ENCODE data around the gene EXD3. TPM values are rescaled to one million over a fixed set of nuclear protein-coding genes. Genes with fewer than 3 reads are reported as not detected.
"Not testable (repeated sequence)": the region's sequence is repeated elsewhere in the genome, so short reads cannot be mapped to it uniquely, and the experiment has no call there.

The EXD3 gene, protein sequence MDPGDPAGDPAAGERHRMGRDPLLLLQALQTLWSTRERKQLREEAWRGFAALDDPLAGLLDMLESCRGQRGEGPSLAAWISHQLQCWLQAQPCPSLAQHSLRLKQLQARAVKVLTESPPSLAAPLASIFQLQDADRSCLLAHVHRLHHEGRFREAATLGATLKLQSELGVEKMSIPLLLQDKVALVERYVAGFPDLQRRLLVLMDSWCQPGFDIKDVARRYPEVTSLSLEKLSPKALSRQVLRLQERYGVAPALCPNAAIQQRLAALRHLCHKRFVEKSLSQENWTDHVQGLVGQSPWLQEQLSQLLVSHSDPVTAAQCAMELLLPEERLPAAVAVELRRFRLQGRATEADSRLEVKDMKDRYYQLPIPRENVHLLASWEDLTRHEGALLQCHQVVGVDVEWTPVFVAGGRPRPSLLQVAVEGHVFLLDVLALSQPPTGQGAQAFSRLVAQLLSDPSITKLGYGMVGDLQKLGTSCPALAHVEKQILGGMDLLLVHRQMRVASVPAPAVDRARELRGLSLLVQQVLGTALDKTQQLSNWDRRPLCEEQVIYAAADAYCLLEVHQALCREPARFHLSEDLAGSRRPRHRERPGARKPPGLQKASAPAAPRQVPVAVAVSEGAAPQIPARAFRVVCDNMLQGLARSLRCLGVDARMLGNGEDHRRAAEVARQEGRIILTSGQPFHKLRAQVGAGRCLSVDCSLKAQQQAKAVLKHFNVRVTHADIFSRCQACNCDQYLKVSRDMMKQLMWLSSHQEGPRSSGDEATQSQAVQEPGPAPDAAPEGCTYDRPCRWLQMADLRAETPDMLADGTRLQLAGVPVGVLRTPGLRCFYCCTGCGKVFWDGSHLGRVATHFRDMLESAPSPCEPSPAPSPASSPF
- polyA plus RNA-seq (ENCODE audit: insufficient read length in 4 of 4): 10 to 100 TPM in 2 of 4 donors, 1 to 10 TPM in 2; 8.4 to 26.9 (median 11.4) TPM

GRCh38 chr9:137422604-137423513 lies at the start of gene EXD3, which contains the start of gene NOXA1:
TSS of gene EXD3 (minus strand) at chr9:137423162. CDS start at chr9:137395357, 27,805 bp downstream.
TSS of gene NOXA1 (plus strand) at chr9:137423393. CDS start at chr9:137423530, 137 bp downstream.
- peak; percentile 55 to 81 (median 79) for DNase-seq (ENCODE audit: low read depth in 4 of 4, low spot score in 3 of 4)

DNA sequence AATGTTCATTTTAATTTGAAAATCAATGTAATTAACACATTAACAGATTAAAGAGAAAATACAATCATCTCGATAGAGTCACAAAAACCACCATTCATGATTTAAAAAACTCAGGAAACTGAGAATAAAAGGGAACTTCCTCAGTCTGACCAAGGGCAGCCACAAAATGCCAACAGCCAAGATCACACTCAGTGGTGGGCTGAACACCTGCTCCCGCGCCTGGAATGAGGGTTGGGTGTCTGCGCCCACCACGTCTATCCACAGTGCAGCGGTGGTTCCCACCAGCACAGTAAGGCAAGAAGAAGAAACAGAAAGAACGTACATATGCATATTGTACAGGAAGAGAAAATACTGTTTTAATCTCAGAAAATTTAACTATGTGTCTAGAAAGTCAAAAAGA lies 47.8 kb upstream of the EXD3 start:
- DNase-seq (ENCODE audit: low read depth in 4 of 4, low spot score in 3 of 4): no peak

DNA sequence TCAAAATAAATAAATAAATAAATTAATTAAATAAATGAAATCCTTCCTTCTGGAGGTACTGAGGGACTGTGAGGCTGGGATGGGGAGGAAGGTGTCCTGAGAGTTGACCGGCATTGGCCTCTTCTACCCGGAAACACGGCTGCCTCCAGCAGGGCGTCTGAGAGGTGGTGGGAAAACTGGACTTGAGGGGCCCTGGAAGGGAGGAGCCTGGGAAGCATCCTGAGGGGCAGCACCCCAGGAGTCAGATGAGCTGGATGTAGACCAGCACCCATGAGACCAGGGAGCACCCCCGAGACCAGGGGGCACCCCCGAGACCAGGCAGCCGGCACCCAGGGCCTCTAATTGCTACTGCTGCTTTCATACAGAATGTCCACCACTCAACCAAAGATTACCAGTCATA lies 44.9 kb upstream of the EXD3 start:
- no peak for DNase-seq (ENCODE audit: low read depth in 4 of 4, low spot score in 3 of 4)

- DNase-seq (ENCODE audit: low read depth in 4 of 4, low spot score in 3 of 4): no peak
Observed at GRCh38 chr9:137467161-137467581, 44.2 kb upstream of the EXD3 start.

DNA sequence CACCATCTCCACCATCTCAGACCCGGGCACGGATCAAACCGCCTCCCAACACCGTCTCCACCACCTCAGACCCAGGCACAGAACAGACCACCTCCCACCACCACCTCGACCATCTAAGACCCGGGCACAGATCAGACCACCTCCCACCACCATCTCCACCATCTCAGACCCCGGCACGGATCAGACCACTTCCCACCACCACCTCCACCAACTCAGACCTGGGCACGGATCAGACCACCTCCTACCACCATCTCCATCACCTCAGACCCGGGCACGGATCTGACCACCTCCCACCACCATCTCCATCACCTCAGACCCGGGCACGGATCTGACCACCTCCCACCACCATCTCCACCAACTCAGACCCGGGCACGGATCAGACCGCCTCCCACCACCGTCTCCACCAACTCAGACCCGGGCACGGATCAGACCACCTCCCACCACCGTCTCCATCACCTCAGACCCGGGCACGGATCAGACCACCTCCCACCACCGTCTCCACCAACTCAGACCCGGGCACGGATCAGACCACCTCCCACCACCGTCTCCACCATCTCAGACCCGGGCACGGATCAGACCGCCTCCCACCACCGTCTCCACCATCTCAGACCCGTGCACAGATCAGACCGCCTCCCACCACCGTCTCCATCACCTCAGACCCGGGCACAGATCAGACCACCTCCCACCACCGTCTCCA lies 43.6 kb upstream of the EXD3 start:
- DNase-seq (ENCODE audit: low read depth in 4 of 4, low spot score in 3 of 4): not testable (repeated sequence)

DNA sequence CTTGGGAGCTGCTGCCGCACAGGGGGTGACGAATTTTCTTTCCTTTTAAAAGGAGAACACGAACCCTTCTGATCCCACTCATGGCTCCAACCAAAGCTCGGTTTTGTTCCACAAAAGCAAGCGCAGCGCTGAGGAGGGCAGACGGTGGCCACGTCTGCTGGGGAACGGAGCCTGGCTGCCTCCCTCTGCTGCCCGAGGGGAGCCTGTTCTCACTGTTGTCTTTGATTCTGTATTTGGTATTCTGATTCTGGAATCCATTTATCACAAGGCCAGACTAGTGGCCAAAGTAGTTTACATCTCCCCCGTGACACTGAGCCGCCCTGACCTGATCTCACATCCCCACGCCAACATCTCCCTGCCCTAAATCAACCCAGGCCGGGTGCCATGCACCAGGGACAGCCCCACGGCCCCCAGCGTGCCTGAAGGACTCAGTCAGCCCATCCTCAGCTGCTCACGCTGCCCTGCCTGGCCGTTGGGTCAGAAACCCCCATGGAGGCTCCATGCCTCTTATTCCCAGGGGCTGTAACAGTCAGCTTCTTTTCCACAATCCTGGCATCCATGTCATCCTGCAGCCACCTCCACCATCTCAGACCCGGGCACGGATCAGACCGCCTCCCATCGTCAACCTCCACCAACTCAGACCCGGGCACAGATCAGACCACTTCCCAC lies 42.9 kb upstream of the EXD3 start:
- DNase-seq (ENCODE audit: low read depth in 4 of 4, low spot score in 3 of 4): no peak

GRCh38 chr9:137465000-137465719 lies 42.2 kb upstream of the EXD3 start:
- DNase-seq (ENCODE audit: low read depth in 4 of 4, low spot score in 3 of 4): no peak

DNA sequence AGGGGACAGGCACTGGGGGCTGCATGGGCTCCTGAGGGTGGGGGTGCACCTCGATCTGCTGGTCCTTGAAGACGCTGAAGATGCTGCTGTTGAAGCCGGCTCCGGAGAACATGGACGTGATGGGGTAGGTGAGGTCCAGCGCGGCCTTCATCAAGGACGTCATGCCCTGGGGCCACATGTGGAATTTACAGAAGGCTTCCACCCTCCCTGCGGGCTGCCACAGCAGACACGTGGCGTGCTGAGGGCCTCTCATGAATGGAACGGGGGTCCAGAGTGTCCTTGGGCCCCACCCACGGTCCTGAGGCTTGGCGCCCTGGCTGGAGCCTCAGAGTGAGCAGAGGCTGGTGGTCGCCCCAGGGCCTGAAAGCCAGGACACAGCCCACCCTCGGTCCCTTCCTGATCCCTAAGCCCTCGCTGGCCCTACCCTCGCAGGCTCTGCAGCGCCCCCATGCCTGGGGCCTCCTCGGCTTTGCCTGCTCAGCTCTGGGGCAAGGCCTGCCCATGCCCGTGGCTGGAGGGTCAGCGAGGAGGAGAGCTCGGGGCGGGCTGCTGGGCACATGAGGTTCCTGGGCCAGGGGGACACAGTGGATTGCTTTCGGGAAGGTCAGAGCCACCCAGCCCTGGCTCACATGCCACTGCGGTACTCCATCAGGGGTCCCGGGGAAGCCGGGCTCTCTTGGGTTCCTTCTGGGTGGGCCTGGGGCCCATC lies 41.5 kb upstream of the EXD3 start:
- DNase-seq (ENCODE audit: low read depth in 4 of 4, low spot score in 3 of 4): no peak

DNA sequence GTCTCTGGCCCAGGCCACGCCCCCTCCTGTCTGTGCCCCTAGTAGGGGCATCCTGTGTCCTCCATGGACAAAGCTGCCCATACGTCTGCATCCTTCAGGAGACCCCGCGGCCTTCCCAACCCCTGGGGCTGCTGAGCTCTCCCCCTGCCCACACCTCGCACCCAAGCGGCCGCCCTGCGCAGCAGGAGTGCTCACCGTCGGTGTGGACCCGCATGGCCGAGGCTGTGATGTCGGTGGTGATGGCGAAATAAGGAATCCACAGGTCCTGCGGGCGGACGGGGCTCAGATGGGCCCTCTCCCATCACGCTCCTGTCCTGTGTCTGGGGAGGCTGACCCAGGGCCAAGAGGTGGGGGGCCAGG lies 40.9 kb upstream of the EXD3 start:
- DNase-seq (ENCODE audit: low read depth in 4 of 4, low spot score in 3 of 4): no peak

- DNase-seq (ENCODE audit: low read depth in 4 of 4, low spot score in 3 of 4): no peak
Observed at GRCh38 chr9:137462986-137463930, 40.3 kb upstream of the EXD3 start.

DNA sequence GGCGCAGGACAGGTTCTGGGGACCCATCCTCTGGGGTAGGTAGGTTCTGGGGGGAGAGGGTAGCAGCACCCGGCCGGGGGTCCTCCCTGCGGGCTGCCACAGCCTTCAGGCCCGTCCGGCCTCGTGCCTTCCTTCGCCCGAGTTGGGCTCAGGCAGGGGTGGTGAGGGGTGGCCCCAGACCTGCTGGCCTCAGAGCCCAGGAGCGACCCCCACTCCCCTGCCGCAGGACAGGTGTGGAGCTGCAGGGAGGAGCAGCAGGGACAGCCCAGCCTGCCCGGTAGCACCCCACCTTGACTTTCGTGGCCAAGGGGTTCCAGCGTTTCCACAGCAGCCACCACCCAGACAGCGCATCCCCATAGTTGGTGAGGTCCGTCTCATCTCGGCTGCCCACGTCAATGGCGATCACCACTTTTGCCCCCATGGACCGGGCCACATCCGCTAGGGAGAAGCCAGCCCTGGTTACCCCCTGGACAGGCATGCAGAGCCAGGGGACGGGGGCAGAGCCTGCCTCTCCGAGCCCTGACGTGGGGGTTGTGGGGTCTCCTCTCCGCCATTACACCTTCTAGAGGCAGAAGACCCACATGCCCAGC lies 39.5 kb upstream of the EXD3 start:
- DNase-seq (ENCODE audit: low read depth in 4 of 4, low spot score in 3 of 4): no peak

DNA sequence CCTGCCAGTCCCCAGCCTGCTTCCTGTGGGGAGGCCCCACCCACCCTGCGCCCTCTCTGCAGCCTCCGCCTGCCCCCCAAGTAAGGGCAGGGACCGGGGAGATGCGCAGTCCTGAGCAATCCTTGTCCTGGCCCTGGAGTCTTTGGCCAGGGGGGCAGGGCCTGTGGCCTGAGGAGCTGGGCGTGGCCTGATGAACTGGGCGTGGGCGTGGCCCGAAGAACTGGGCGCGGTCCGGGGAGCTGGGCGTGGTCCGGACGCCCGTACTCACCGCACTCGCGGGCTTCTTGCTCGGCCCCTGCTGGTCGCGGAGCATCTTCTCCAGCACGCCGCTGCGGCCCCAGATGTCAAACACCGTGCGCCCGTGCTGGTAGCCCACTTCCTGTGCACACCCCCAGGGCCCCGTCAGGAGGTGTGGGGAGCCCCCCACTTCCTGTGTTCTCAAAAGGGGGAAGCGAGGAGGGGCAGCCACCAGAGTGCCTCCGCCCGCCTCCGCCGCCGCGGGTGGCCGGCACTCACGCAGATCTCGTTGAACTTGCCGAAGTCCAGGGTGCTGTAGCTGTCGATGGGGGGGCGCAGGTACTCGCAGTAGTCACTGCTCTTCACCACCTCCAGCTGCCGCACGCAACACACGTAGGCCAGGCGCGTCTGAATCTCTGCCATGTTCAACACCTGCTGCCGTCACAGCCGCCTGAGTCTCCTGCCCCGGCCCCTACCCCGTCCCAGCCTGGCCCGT lies 38.9 kb upstream of the EXD3 start:
- DNase-seq (ENCODE audit: low read depth in 4 of 4, low spot score in 3 of 4): no peak

GRCh38 chr9:137461316-137461662 lies 38.3 kb upstream of the EXD3 start:
- no peak for DNase-seq (ENCODE audit: low read depth in 4 of 4, low spot score in 3 of 4)

GRCh38 chr9:137460363-137461315 lies 37.7 kb upstream of the EXD3 start:
- no peak for DNase-seq (ENCODE audit: low read depth in 4 of 4, low spot score in 3 of 4)

Data from left renal pelvis (tissue), 4 donors.